Stimulated activated CD8-positive, alpha-beta memory T cell treated with anti-CD3 and anti-CD28 coated beads, Interleukin-12 subunit alpha, Interleukin-12 subunit beta, amount 100 ng/mL, for 24 hours (primary cell): ENCODE results near the gene C4BPA.

Experiments used
- DNase-seq: peaks from one replicate; pipeline ENCODE4 v3.0.0-alpha.2; 2020; ENCODE audit errors: extremely low read depth

C4BPA gene

DNA sequence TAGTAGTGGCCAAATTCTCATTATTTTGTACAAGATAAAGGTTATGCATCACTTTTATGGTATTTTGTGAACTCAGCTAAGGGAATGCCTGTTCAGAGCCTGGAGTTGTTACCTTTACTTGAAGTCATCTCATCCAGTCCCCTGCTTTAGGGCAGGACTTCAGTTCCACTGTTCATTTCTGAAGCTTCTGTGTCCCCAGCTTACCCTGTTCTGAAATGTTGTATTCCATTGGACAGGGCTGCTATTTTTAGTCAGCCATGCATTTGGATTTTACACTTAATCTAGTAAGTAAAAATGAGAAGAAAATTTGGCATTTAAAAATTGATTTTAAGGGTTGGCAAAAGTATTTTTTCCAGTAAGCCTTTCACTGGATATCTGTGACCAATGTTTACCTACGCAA, 27.0 kb upstream of the C4BPA start:
- DNase-seq = no peak

DNA sequence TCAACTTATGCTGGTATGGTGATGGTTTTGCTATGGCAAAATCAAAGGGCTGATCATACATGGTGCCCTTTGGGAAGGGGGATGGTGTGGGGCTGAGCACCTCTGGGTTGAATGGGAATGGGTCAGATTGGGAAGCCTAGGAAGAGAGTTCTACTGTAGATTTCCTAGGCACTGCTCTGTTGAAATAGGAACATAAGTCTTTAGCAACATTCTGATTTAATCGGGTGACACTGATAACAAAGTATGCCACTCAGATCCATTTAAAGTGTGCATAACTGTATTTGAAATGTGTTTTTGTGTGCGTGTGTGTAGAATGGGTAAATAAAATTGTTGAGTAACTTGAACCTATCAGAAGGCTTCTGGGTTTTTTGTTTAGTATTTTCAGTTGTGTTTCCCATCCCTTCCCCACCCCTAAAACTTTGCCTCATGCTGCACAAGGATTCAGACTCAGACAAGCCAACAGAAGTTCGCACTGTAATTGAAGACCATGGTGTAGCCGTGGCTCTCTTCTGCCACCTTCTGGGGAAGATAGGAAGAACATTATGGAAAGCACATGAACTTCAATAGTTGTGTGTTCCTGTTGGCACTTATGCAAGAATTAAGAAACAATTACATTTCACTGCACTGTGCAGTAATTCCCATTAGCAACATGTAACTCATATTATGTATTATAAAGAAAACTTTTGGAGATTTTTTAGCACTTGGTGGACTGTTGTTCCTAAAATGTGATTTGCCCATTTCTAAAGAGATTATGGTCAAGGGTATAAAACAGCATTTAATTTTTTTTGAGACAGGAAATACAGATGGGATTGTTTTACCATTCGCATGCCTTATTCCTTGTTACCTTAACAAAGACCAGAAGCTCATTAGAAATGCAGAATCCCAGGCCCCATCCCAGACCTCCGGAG, 26.3 kb upstream of the C4BPA start:
- no peak for DNase-seq

GRCh38 chr1:207078578-207079132, 25.4 kb upstream of the C4BPA start:
- no peak for DNase-seq

DNA sequence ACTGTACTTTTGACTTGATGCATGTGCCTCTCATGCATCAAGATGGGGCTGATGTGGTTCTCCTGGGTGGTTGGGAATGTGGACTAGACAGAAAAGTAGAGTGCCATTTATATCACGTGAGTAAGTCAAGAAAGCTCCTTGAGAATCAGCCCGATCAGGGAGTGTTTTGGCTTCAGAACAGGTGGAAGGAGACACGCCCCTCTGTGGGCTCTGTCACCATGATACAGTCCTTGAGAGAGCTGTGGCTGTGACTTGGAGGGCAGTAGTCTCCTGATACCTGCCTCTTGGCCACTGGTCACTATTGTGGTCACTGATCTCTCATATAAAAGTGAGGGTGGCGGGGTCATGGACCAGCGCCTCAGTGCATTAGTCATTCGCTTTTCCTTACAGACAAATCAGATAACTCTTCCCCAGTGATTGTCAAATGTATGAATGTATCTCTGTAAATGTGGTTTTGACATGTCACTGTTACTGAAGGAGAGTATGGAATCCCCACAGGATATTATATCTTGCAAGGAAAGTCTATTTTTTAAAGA, 24.3 kb upstream of the C4BPA start:
- DNase-seq = no peak

GRCh38 chr1:207081088-207081487, 22.9 kb upstream of the C4BPA start:
- no peak for DNase-seq

DNA sequence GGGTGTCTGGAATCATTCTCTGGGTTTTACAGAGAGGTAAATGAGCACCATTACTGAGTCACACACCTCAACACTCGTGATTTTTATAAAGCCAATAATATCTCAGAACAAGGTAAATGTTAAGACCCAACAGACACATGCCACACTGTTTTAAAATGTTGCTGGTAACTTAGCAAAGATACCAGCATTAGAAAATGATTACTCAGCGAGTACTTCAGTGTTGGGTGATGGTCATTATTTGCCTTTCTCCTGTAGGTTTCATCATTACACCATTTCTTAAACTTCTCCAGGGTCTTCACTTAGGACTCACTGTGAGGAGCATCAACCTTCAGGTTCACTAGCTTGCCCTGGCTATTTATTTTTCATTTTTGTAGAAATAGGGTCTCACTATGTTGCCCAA, 22.2 kb upstream of the C4BPA start:
- no peak for DNase-seq

DNA sequence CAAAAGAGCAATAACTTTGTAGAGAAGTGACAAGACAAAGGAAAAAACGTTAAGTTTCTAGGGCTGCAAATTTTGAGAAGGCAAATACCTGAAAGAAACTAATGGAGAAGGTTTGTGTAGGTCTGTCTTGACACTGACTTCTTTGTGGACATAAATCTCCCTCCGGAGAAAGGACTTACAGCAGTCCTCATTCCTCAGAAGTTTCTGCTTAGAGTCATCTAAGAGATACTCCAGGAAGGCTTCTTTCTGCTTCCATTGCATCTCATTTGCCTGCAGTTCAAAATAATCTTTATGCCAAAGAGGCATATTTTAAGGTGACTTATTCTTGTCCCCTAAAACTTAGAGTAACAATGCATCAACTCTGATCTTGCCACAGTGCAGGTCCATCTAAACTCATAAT, 19.8 kb upstream of the C4BPA start:
- no peak for DNase-seq

DNA sequence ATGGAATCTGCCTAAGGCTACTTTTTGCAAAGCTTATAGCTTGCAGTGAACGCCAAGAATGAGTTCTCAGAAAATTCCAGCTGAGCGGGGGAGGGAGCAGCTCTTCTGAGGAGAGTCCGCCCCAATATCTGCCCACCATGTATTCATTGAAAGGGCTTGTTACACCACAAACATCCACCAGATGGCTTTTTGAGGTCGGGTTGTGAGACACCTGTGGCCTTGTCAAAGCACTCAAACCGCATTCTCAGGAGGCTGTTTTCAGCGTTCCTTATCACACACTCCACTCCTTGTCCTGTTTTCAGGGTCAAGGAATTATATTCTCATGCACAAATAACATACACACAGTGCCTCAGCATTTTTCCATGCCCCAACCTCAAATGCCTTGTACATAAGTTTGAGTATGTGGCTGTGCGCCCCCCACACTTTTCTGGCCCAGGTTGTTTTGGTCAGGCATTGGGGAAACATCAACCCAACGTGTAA, 19.3 kb upstream of the C4BPA start:
- DNase-seq = no peak

DNA sequence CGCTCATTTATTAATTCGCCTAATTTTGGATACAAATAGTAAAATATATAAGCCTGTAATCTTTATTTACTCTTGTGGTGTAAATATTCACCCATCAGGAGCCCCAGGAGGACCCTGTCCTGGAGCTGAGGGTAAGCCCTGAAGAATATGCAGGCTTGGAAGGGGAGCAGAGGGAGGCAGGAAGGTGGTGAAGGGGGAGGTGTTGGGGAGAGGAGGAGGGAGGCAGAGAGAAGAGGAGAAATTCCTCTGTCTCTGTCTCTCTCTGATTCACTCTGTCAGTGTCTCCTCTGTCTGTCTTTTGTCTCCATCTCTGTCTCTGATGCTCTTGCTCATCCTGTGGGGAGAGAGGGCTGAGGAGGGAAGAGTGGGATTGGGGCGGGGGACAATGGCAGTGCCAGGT, 18.1 kb upstream of the C4BPA start:
- no peak for DNase-seq

- no peak for DNase-seq
Observed at GRCh38 chr1:207088161-207088560, 15.9 kb upstream of the C4BPA start.

GRCh38 chr1:207088701-207089626, 15.1 kb upstream of the C4BPA start, which contains the start of gene C4BPB:
Gene C4BPB, plus strand, starts transcription at chr1:207088860. Its CDS starts 672 bp downstream, at chr1:207089532.
- no peak for DNase-seq

DNA sequence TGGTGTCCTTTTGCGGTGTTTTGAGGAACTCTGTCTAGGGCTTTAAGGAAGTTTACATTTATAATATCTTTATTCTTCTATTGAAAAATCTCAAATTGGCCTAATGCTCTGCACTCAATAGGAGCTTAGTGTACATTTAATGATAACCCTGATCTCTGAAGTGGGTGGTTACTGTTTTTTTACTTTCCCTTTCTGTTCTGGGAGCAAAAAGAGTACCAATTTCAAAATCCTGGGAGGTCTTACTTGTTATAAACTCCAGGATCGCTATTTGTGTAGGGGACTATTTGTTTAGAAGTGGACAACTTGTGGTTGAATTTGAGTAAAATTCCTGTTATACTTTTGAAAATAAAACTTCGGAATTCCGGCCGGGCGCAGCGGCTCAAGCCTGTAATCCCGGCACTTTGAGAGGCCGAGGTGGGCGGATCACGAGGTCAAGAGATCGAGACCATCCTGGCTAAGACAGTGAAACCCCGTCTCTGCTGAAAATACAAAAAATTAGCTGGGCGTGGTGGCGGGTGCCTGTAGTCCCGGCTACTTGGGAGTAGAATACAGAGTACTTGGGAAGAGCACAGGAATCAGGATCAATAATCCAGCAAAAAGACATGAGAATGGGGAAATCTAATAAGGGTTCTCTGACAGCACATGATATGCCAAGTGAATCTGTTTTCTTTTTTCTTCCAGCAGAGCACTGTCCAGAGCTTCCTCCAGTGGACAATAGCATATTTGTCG, 14.2 kb upstream of the C4BPA start:
- no peak for DNase-seq

DNA sequence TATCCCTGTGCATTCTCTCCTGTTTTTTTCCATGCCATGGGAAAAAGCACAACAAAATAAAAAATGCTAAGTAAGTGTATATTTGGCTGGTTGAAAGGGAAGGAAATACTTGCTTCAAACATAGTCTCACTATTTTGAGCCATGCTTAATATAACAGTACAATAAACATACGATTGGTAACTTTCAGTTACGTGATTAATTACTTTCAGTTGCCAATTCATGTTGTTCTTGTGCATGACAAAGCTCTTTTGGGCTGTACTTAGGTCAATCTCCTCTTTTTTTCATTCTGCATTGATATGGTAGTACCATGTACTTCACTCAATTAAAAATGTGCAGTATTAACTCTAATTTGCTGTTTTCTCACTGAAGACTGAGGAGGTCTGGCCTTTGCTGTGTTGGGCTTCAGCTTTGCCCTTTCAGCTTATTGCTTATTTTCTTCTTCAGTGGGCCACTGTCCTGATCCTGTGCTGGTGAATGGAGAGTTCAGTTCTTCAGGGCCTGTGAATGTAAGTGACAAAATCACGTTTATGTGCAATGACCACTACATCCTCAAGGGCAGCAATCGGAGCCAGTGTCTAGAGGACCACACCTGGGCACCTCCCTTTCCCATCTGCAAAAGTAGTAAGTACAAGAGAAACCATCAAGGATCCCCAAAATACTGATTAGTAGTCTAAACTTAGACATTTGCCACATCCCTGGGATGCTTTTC, 12.7 kb upstream of the C4BPA start:
- DNase-seq = no peak

DNA sequence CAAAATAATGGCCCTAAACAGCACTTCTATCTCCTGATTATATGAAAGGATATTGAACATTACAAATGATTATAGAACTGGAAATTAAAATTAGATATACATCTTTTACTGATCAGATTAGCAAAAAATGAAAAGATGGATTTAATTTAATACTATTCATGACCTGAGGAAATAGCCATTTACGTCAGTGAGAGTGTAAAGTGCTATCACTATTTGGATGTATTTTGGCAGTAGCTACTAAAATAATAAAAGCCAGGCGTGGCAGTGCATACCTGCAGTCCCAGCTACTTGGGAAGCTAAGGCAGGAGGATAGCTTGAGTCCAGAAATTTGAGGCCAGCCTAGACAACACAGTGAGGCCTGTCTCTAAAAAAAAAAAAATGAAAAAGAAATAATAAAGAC, 10.1 kb upstream of the C4BPA start:
- no peak for DNase-seq

- no peak for DNase-seq
Observed at GRCh38 chr1:207097871-207098324, 6.1 kb upstream of the C4BPA start.

DNA sequence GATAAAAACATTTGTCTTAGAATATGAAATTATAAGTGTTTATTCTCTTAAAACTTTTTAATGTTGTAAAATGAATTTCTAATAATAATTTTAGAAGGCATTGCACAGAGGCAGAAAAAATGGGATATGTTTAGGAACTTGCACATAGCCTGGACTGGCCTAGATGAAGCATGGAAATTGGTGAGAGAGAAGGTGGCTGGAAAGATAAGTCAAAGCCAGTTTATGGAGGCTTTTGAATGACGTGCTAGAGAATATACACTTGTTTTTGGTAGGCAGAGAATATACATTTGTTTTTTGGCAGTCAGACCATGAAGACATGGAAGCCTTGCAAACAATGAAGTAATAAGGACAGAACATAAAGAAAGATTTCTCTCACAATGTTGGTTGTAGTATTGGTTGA, 2.3 kb upstream of the C4BPA start:
- DNase-seq = no peak

- no peak for DNase-seq
Observed at GRCh38 chr1:207102146-207102545, 1.9 kb upstream of the C4BPA start.

DNA sequence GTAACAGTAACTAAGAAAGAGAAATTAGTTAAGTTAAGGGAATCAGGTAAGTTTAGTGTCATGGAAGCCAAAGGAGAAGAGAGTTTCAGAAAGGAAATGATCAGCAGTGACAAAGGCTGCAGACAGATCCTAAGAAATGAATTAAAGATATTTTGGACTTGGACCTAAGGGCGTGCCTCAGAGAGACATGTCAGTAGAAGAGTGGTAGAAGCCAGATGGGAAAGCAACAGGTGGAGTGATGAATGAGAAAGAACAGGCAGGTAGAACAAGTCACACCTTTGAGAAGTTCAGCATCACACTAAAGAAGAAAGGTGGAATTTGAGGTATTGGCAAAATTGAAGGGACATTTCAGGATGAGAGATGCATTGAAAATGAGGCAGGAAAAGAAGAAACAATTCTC, 1.4 kb upstream of the C4BPA start:
- no peak for DNase-seq

DNA sequence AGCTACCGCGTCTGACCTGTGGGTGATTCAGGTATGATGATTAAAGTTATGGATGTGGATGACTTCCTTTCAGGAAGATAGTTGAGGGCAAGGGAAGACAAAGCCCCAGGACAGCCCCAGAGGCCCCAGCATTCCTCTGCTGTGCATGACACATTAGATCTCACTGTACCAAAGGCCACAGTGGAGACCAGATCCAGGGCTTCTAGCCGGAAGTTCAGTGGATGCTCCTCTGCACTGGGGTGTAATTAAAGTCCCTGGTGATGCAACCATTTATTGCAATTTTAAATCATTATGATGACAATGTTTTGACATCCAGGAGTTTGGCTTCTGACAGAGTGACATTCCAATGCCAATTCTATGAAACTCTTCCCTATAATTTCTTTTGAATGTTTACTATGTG, 5.0 kb downstream of the C4BPA start:
- no peak for DNase-seq

DNA sequence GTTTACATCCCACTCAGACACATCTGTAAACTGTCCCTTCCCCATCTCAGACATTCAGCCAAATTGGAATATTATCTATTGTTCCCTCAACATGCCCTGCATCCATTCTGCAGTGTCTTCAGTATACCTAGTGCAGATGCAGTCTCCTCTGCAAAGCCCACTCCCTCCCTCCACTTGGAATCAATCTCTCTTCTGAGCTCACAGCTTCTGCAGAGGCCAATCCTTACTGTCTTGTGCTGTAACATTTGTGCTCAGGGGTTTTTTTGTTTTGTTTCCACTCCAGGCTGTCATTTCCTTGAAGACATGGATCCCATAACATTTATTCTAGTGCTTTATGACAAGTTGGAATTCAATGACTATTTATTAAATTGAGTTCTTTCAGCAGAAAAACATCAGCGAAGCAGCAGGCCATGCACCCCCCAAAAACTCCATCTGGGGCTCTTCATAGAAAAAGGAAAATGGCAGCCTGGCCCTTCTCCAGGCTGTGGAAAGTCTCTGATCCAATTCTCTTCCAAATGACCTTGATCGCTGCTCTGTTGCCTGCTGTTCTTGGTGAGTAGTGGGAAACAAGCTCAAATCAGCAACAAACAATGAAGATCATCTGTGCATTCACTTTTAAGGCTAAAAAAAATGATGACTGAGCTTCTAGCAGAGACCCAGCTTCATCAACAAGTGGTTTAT, 8.7 kb downstream of the C4BPA start:
- no peak for DNase-seq
